ENCODE data around the gene ARRDC1.
"Not testable (repeated sequence)": the region's sequence is repeated elsewhere in the genome, so short reads cannot be mapped to it uniquely, and the experiment has no call there.

Gene ARRDC1

DNA sequence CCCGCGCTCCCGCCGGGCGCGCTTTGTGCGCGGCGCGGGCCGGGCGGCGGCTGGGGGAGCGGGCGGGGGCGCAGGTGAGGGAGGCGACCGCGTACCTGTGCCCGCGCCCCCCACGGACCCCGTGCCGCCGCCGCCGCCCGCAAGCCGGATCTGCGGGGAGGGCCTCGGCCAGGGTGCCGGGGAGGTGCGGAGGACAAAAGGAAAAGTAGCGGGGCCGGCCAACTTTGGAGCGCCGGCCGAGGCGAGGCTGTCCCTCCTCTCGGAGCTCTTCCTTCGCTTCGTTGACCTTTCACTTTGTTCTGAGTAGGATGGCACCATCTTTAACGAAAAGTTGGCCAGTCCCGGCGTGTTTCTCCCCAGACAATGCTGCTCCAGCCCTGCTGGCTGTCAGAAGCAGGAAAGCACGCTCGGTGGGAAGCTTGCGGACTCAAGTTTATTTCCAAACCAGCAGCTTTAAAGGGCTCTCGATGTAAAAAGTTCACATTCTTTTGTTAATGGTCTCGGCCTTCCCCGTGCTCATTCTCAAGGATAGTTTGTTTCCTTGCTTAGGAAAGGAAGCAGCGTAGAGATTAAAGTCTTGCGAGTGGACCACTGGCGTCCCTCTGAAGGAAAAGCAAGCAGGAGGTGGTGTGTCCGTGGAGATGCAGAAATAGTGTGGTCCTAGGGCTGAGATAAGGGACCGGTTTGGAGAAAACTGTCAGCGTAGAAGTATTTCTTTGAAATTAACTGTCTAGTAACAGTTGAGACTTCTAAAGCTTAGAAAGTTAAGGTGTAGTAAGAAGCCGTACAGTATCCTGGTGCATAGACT is 14.0 kb downstream of the ARRDC1 start:
- no peak for DNase-seq (ENCODE audit: low read depth)
- peak overlapping the region; percentile 64 for H3K4me3 ChIP-seq (ENCODE audit: control insufficient read depth, low read depth, low read length)
- TF ChIP-seq, protein P1, sequence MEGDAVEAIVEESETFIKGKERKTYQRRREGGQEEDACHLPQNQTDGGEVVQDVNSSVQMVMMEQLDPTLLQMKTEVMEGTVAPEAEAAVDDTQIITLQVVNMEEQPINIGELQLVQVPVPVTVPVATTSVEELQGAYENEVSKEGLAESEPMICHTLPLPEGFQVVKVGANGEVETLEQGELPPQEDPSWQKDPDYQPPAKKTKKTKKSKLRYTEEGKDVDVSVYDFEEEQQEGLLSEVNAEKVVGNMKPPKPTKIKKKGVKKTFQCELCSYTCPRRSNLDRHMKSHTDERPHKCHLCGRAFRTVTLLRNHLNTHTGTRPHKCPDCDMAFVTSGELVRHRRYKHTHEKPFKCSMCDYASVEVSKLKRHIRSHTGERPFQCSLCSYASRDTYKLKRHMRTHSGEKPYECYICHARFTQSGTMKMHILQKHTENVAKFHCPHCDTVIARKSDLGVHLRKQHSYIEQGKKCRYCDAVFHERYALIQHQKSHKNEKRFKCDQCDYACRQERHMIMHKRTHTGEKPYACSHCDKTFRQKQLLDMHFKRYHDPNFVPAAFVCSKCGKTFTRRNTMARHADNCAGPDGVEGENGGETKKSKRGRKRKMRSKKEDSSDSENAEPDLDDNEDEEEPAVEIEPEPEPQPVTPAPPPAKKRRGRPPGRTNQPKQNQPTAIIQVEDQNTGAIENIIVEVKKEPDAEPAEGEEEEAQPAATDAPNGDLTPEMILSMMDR (IDR thresholded peaks at IDR 0.05; ENCODE audit: control insufficient read depth, insufficient read depth, low read depth, low read length, missing control alignments) = no peak

DNA sequence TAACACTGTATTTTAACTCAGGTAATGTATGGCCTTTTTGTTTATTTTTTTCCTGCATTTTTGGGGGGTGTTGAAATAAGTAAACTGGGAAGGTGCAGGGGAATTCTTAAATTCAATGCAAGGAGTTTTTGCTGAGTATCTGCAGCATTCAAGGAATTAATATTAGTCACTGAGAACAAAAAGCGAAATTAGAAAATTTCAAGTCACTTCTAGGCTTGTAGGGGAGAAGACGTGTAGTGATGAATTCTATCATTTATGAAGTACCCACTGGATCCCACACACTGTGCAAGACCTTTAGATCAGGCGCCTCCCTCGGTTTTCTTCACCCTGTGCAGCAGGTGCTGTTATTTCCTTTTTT is 14.5 kb downstream of the ARRDC1 start:
- peak overlapping the region; percentile 64 for H3K4me3 ChIP-seq (ENCODE audit: control insufficient read depth, low read depth, low read length)
- TF ChIP-seq, protein P1 (IDR thresholded peaks at IDR 0.05; ENCODE audit: control insufficient read depth, insufficient read depth, low read depth, low read length, missing control alignments) = no peak
- DNase-seq (ENCODE audit: low read depth) = no peak

DNA sequence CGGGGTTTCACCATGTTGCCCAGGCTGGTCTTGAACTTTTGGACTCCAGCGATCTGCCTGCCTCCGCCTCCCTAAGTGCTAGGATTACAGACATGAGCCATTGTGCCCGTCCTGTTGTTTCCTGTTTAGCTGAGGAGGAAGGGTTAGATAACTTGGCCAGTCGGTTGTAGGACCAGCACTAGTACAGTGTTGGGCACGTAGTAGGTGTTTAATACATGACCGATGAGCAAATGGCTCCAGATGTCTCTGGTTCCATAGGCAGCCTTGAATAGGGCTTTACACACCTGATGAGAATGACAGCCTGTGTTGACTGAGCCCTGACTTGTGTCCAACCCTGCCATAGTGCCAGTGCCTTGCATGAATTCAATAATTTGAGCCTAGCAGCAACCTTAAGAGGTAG is 15.1 kb downstream of the ARRDC1 start:
- TF ChIP-seq, protein P1 (IDR thresholded peaks at IDR 0.05; ENCODE audit: control insufficient read depth, insufficient read depth, low read depth, low read length, missing control alignments) = no peak
- H3K4me3 ChIP-seq (ENCODE audit: control insufficient read depth, low read depth, low read length) = no peak overlapping the region
- no peak for DNase-seq (ENCODE audit: low read depth)

DNA sequence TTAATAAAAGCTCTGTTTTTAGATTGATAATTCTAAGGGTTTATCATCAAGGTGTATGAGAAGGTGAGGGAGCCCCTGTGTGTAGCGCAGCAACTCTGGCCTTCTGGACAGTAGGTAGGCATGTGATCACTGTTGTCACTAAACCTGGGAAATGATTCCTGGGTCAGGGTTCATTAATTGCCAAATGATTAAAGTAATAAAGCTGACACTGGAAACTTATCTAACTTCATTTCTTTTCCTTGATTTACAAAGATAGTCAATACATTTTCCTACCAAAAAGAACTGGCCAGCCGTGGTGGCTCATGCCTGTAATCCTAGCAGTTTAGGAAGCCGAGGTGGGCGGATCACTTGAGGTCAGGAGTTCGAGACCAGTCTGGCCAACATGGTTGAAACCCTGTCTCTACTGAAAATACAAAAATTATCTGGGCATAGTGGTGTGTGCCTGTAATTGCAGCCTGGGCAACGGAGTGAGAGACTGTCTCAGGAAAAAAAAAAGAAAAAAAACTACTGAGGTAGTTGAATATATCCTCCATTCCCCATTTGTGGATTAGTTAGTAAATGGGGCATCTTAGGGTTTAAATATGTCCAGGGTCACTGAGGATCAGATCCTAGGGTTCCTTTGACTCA is 15.8 kb downstream of the ARRDC1 start:
- TF ChIP-seq, protein P1 (IDR thresholded peaks at IDR 0.05; ENCODE audit: control insufficient read depth, insufficient read depth, low read depth, low read length, missing control alignments) = peak; percentile 23
- no peak for DNase-seq (ENCODE audit: low read depth)
- H3K4me3 ChIP-seq (ENCODE audit: control insufficient read depth, low read depth, low read length) = no peak overlapping the region

DNA sequence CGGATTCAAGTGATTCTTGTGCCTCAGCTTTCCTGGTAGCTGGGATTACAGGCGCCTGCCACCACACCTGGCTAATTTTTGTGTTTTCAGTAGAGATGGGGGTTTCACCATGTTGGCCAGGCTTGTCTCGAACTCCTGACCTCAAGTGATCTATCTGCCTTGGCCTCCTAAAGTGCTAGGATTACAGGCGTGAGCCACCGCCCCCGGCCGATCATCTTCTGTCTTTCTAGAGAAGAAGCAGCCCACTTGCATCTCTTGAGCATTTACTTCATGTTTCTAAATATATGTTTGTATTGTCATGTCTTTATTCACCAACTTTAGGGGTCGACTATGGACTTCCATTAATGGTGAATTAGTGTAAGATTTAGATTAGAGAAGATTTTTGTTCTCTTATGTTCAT is 16.7 kb downstream of the ARRDC1 start:
- DNase-seq (ENCODE audit: low read depth); H3K4me3 ChIP-seq (ENCODE audit: control insufficient read depth, low read depth, low read length): not testable (repeated sequence)

DNA sequence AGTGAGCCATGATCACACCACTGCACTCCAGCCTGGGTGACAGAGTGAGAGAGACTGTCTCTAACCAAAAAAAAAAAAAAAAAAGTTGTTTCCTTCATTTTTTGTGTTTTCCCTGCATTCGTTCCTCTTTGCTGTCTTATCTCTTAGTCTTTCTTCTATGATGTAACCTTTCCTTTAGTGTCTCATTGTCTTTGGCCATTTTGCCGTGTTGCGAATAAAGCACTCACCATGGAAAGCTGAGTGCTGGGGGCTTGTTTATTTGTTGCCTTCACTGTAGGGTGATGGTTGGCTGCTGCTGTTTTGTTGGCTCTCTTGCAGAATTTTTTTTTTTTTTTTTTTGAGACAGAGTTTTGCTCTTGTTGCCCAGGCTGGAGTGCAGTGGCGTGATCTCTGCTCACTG is 21.0 kb downstream of the ARRDC1 start:
- TF ChIP-seq, protein P1 (IDR thresholded peaks at IDR 0.05; ENCODE audit: control insufficient read depth, insufficient read depth, low read depth, low read length, missing control alignments) = no peak
- no peak for DNase-seq (ENCODE audit: low read depth)
- H3K4me3 ChIP-seq (ENCODE audit: control insufficient read depth, low read depth, low read length) = no peak overlapping the region

DNA sequence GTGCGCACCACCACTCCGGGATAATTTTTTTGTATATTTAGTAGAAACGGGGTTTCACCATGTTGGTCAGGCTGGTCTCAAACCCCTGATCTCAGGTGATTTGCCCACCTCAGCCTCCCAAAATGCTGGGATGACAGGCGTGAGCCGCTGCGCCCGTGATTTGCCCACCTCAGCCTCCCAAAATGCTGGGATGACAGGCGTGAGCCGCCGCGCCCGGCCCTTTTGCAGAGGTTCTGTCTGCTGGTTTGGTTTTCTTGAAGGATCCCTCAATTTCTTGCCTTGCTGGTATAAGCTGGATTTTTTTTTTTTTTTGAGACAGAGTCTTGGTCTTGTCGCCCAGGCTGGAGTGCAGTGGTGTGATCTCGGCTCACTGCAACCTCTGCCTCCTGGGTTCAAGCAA is 21.9 kb downstream of the ARRDC1 start:
- not testable (repeated sequence) for DNase-seq (ENCODE audit: low read depth)

More for the DNA sequence above, 21.9 kb downstream of the ARRDC1 start:
- not testable (repeated sequence) for H3K4me3 ChIP-seq (ENCODE audit: control insufficient read depth, low read depth, low read length)

Measured in AG09309 (cell line).